Measurements from ENCODE around the gene PAX7.

- TF ChIP-seq, protein P1, sequence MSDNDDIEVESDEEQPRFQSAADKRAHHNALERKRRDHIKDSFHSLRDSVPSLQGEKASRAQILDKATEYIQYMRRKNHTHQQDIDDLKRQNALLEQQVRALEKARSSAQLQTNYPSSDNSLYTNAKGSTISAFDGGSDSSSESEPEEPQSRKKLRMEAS (IDR thresholded peaks at IDR 0.05; ENCODE audit: insufficient read depth, insufficient read length), result no peak
- TF ChIP-seq POLR2A (IDR thresholded peaks at IDR 0.05; ENCODE audit: low read depth, low read length), result no peak
- TF ChIP-seq EZH2 (IDR thresholded peaks at IDR 0.05; ENCODE audit: borderline replicate concordance, low read depth, low read length, severe bottlenecking), result no peak
- no peak for TF ChIP-seq POLR2AphosphoS5 (IDR thresholded peaks at IDR 0.05; ENCODE audit: insufficient read depth, low read depth, low read length)
- TF ChIP-seq MYC (IDR thresholded peaks at IDR 0.05; ENCODE audit: low read depth, low read length), result no peak
- TF ChIP-seq, protein P2, sequence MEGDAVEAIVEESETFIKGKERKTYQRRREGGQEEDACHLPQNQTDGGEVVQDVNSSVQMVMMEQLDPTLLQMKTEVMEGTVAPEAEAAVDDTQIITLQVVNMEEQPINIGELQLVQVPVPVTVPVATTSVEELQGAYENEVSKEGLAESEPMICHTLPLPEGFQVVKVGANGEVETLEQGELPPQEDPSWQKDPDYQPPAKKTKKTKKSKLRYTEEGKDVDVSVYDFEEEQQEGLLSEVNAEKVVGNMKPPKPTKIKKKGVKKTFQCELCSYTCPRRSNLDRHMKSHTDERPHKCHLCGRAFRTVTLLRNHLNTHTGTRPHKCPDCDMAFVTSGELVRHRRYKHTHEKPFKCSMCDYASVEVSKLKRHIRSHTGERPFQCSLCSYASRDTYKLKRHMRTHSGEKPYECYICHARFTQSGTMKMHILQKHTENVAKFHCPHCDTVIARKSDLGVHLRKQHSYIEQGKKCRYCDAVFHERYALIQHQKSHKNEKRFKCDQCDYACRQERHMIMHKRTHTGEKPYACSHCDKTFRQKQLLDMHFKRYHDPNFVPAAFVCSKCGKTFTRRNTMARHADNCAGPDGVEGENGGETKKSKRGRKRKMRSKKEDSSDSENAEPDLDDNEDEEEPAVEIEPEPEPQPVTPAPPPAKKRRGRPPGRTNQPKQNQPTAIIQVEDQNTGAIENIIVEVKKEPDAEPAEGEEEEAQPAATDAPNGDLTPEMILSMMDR (IDR thresholded peaks at IDR 0.05; ENCODE audit: extremely low read depth in 1 of 2, insufficient read depth in 1 of 2, low read depth in 1 of 2, low read length in 2 of 2), result no peak
- no peak for TF ChIP-seq JUN (IDR thresholded peaks at IDR 0.05; ENCODE audit: borderline replicate concordance, insufficient read depth, insufficient read length, low read depth)
- no peak for TF ChIP-seq FOS (IDR thresholded peaks at IDR 0.05; ENCODE audit: borderline replicate concordance, insufficient read depth, low read length)
- TF ChIP-seq GATA2 (IDR thresholded peaks at IDR 0.05; ENCODE audit: insufficient read depth, insufficient read length, low read depth, low read length), result no peak
These were observed 121.8 kb downstream of the PAX7 start for GRCh38 chr1:18752409-18752808.
